NCI-H146 treated with DMSO at 0.1 percent for 48 hours (cell line): ENCODE data around the gene ACP4.
"Not testable (repeated sequence)": the region's sequence is repeated elsewhere in the genome, so short reads cannot be mapped to it uniquely, and the experiment has no call there.

Experiments used
- DNase-seq: peaks from one replicate; lab custom pipeline; 2025; ENCODE audit not compliant: unreplicated experiment; lab: John Stamatoyannopoulos, UW

ACP4 gene

DNA sequence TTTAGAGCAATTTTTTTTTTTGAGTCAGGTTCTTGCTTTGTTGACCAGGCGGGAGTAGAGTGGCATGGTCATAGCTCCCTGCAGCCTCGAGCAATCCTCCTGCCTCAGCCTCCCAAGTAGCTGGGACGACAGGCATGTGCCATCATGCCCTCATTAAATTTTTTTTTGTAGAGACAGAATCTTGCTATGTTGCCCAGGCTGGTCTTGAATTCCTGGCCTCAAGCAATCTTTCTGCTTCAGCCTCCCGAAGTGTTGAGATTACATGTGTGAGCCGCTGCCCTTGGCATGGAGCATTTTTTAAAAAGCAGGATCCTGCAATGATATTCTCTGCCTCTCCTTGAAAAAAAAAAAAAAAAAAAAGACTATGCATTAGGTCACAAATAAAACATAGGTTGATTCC lies 14.1 kb upstream of the ACP4 start:
- no peak for DNase-seq

GRCh38 chr19:50777261-50777660 lies 13.0 kb upstream of the ACP4 start:
- no peak for DNase-seq

GRCh38 chr19:50777830-50778303 lies 12.3 kb upstream of the ACP4 start:
- DNase-seq = no peak

- no peak for DNase-seq
These were observed 11.2 kb upstream of the ACP4 start for GRCh38 chr19:50778906-50779430.

DNA sequence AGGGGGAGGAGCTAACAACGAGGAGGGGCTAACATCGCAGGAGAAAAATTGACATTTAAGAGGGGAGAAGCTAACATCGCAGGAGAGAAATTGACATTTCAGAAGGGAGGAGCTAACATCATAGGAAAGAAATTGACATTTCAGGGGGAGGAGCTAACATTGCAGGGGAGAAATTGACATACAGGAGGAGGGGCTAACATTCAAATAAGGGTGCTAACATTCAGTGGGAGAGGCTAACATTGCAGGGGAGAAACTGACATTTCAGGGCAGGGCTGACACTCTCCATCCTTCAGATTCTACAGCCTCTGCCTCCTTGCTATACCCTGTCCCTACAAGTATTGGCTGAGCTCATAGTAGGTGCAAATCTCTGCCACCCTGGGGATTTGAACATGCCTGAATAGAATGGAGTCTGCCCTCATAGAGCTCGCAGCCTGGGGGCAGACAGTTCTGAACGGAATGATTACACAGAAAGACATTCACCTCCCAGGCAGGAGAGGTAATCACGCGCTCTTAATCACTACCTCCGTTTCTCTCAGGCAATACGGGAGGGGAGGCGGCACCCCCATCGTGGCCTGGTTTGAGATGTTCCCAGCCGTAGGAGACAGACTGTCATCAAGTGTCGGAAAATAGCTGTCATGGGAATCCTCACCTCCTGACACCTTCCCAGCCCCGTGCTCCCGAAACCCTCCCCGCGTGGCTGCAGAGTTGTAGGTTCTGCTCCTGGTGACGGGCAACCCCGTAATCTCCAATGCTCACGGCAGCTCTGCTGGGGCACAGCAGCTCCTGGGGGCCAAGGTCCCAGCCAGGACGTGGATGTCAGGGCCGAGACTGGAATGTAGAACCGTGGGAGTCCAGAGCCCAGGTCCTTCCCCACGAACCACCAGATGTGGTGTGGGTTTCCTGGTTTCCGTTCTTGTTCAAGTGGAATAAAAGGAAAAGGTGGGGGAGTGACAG lies 10.4 kb upstream of the ACP4 start:
- no peak for DNase-seq

DNA sequence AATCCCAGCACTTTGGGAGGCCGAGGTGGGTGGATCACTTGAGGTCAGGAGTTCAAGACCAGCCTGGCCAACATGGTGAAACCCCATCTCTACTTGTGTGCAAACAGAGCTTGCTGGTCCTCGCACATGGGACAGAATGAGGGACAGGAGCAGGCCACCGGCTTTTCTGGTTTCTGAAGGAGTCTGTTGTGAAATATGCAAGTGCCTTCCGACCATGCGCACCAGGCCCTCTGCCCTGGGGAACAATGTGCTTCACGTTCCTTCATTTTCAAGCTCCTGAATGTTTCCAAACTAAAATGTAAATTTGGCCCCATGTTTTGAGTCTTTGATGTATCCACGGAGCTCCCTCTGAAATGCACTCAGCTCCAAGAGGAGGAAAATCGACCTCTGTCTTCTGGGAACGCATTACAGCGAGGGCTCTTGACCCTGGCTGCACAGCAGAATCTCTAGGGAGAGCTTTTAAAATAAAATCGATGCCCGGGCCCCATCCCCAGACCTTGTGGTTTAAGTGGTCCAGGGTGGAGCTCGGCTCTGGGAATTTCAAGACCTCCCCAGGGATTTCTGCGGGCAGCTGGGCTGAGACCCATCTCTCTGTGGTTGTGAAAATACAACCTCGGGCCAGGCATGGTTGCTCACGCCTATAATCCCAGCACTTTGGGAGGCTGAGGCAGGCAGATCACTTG lies 9.3 kb upstream of the ACP4 start:
- DNase-seq = no peak

GRCh38 chr19:50783848-50784152 lies 6.4 kb upstream of the ACP4 start:
- DNase-seq = not testable (repeated sequence)

- DNase-seq = no peak
These were observed 5.5 kb upstream of the ACP4 start for GRCh38 chr19:50784710-50785109.

DNA sequence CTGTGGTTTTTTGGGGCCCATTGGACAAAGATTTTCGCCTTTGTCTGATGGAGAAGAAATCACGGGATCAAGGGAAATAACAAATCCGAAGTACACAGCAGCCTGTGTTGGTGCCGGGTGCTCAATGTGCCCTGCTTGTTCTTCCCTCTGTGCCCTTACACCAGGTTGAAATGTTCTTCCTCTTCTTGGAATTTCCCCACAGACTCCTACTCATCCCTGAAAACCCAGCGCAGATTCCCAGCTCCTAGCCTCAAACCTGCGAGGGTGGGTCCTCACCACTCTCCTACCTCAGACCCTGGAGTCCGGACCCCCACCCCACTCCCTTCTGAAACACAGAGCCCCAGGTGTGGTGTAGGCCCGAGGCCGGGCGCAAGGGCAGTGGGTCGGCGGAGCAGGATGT lies 4.9 kb upstream of the ACP4 start:
- DNase-seq = no peak

- no peak for DNase-seq
These were observed 780 bp downstream of the ACP4 start for GRCh38 chr19:50790922-50791467.

DNA sequence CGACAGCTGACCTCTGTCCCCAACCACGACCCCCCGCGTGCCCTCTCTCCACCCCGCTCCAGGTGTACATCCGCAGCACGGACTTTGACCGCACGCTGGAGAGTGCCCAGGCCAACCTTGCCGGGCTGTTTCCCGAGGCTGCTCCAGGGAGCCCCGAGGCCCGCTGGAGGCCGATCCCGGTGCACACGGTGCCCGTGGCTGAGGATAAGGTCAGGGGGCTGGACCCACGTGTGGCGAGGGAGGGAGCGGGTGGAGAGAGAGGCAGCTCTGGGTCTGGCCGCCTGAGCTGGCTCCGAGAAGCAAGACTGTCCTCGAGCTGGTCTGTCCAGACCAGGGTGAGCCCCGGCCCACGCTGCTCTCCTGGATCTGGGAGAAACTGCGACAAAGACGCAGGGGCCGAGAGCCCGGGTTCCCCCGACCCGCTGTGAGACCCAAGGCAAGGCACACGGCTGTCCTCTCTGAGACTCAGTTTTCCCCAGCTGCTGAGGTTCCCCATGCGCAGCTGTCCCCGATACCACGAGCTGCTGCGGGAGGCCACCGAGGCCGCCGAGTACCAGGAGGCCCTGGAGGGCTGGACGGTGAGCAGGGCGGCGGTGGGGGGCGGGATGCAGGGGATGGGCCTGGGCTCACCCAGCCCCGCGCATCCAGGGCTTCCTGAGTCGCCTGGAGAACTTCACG lies 1.5 kb downstream of the ACP4 start:
- no peak for DNase-seq

DNA sequence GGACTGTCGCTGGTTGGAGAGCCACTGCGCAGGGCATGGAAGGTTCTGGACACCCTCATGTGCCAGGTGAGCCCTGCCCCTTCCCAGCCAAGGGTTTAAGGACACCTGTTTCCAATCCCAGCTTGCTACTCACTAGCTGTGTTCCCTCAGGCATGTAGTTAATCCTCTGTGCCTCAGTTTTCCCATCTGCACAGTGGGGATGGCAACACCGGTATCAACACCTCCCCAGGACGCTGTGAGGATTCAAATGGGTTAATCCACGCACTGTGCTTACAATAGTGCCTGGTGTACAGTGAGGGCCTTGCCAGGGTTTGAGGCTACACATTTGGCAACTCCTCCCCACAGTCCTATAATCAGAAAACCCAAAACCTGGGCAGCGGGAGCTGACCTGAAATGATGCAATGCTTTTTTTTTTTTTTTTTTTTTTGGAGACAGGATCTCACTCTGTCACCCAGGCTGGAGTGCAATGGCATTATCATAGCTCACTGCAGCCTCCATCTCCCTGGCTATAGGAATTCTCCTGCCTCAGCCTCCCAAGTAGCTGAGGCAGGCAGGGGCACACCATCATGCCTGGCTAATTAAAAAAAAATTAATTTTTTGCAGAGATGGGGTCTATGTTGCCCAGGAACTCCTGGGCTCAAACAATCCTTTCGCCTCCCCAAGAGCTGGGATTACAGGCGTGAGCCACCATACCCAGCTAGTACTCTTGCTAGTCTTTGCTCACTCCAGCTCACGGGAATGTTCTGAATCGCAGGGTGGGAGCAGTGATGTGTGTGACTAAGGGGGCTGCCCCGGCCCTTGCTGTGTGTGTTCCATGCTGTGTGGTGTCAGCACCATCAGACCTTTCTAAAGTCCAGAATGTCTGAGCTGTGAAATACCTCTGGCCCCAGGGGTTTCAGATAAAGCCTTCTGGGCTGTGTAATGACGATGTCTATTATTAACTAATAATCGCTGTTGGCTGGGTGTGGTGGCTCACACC lies 2.3 kb downstream of the ACP4 start:
- no peak for DNase-seq

DNA sequence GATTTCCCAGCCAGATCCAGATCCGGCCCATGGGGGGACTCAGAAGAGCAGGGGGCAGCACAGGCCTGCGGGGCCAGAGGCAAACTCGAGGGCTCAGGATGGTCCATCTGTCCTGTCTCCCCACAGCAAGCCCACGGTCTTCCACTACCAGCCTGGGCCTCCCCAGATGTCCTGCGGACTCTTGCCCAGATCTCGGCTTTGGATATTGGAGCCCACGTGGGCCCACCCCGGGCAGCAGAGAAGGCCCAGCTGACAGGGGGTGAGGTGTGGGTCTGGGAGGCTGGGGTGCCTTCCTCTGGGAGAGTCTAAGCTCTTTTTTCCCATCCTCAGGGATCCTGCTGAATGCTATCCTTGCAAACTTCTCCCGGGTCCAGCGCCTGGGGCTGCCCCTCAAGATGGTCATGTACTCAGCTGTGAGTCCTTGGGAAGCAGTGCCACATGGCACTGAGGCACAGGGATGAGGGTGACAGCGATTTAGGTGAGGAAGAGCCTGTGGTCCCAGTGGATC lies 3.4 kb downstream of the ACP4 start:
- no peak for DNase-seq

DNA sequence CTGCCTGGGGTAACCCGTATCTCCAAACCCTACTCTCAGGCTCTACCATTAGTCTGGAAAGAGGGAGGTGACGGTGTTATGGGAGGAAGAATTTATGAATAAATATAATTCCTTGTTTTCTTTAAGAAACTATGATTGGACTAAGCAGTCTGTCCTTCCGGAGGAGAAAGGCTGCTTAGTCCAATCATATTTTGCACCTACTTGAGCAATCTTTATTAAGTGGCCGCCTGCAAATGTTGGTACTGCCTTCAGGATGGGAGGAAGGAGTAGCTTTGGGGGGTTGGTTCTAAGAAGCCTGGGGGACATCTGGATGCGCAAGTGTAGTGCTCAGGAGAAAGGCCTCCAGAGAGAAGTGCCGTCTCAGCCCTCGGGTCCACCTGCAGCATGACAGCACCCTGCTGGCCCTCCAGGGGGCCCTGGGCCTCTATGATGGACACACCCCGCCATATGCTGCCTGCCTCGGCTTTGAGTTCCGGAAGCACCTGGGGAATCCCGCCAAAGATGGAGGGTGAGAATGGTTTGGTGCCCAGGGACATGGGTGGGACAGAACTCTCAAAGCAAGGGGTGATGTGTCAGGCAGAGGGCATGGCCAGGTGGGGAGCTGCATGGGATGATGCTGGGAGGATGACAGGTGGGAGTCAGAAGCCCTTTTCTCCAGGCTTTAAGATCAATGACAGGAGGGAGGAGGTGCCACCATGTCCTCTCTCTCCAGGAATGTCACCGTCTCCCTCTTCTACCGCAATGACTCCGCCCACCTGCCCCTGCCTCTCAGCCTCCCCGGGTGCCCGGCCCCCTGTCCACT lies 4.1 kb downstream of the ACP4 start:
- peak; percentile 70 for DNase-seq

DNA sequence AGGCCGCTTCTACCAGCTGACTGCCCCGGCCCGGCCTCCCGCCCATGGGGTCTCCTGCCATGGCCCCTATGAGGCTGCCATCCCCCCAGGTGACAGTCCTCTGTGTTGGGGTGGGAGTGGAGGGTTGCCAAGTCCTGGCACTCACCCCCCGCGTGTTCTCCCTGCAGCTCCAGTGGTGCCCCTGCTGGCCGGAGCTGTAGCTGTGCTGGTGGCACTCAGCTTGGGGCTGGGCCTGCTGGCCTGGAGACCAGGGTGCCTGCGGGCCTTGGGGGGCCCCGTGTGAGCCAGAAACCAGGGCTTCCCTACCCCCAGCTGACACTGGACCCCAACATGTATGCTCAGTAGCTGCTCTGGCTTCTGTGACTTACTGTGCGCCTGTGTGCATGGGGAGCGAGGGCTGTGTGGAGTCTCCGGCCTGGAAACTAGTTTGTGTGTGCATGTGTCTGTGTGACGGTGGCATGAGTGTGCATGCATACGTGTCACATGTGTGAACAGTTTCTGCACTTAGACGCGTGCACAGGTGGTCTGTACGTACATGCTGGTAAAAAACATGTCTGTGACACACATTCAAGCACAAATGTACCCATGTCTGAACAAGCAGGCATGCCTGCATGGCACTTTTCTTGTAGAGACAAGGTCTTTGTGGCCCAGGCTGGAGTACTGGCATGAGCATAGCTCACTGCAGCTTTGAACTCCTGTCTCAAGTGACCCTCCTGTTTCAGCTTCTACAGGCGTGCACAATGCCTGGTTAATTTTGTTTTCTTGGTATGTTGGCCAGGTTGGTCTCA lies 4.9 kb downstream of the ACP4 start:
- no peak for DNase-seq

DNA sequence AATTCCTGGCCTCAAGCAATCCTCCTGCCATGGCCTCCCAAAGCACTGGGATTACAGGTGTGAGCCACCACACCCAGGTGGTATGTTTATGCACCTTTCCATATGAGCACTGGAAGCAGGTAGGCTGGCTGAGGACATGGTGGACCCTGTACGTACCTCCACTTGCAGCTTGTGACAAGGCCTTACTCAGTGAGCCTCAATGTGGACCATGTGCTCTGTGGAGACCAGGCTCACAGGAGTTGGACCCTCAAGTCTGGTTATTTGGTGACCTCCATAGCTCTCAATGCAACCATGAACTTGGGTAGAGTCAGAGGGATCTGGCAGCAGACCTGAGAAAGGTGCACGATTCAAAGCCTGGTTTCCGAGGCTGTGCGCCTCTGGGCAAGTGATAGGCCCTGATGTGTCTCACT lies 5.5 kb downstream of the ACP4 start:
- no peak for DNase-seq

- no peak for DNase-seq
These were observed 6.0 kb downstream of the ACP4 start for GRCh38 chr19:50796128-50796633.
